ENCODE measurements around the gene SPTLC3.

GRCh38 chr20:13147971-13148370, 139.2 kb downstream of the SPTLC3 start:
- TF ChIP-seq FOSL2 (IDR thresholded peaks at IDR 0.05; ENCODE audit: borderline replicate concordance, low read depth) = no peak
- TF ChIP-seq SMC3 (IDR thresholded peaks at IDR 0.05; ENCODE audit: low read depth, low read length) = no peak
- no peak for TF ChIP-seq EP300 (IDR thresholded peaks at IDR 0.05; ENCODE audit: borderline replicate concordance in 1 of 2, low read depth in 1 of 2, low read length in 1 of 2)
- TF ChIP-seq CTCF (IDR thresholded peaks at IDR 0.05) = no peak
- no peak for TF ChIP-seq POLR2AphosphoS5 (IDR thresholded peaks at IDR 0.05; ENCODE audit: low read depth, low read length)
- TF ChIP-seq GABPA (IDR thresholded peaks at IDR 0.05; ENCODE audit: low read depth) = no peak

All from SK-N-SH (cell line).